NCI-H146 treated with DMSO at 0.1 percent for 48 hours (cell line): ENCODE results near the gene LRRC42.
"Not testable (repeated sequence)": the region's sequence is repeated elsewhere in the genome, so short reads cannot be mapped to it uniquely, and the experiment has no call there.

ENCODE experiments used
- DNase-seq: peaks from one replicate; lab custom pipeline; 2025; ENCODE audit not compliant: unreplicated experiment; lab: John Stamatoyannopoulos, UW

Gene LRRC42

DNA sequence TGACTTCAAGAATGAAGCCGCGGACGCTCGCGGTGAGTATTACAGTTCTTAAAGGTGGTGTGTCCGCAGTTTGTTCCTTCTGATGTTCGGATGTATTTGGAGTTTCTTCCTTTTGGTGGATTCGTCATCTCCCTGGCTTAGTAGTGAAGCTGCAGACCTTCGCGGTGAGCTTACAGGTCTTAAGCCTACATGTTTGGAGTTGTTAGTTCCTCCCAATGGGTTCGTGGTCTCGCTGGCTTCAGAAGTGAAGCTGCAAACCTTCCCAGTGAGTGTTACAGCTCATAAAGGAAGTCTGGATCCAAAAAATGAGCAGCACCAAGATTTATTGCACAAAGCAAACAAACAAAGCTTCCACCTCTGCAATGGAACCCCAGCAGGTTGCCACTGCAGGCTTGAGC, 57.1 kb downstream of the LRRC42 start:
- DNase-seq: no peak

GRCh38 chr1:54003750-54004480, 57.8 kb downstream of the LRRC42 start:
- not testable (repeated sequence) for DNase-seq

GRCh38 chr1:54004481-54005049, 58.4 kb downstream of the LRRC42 start:
- no peak for DNase-seq

- DNase-seq: no peak
Observed at GRCh38 chr1:54006508-54006907, 60.4 kb downstream of the LRRC42 start.

DNA sequence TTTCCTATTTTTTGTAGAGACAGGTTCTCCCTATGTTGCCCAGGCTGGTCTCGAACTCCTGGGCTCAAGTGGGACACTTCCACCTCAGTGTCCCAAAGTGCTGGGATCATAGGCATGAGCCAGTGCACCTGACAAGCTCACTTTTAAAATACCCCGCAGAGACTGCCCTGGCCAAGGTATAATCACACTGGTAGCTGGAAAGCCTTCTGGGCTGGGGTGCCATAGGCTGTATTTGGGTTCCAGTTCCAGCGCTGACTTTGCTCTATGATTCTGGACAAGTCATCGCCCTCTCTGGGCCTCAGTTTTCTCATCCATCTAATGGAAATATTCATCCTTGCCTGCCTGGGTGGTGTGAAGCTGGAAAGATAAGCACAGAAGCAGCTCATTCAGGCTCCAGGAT, 61.5 kb downstream of the LRRC42 start:
- no peak for DNase-seq

GRCh38 chr1:54008876-54009275, 62.7 kb downstream of the LRRC42 start:
- DNase-seq: no peak

GRCh38 chr1:54009406-54009805, 63.3 kb downstream of the LRRC42 start:
- DNase-seq: no peak

DNA sequence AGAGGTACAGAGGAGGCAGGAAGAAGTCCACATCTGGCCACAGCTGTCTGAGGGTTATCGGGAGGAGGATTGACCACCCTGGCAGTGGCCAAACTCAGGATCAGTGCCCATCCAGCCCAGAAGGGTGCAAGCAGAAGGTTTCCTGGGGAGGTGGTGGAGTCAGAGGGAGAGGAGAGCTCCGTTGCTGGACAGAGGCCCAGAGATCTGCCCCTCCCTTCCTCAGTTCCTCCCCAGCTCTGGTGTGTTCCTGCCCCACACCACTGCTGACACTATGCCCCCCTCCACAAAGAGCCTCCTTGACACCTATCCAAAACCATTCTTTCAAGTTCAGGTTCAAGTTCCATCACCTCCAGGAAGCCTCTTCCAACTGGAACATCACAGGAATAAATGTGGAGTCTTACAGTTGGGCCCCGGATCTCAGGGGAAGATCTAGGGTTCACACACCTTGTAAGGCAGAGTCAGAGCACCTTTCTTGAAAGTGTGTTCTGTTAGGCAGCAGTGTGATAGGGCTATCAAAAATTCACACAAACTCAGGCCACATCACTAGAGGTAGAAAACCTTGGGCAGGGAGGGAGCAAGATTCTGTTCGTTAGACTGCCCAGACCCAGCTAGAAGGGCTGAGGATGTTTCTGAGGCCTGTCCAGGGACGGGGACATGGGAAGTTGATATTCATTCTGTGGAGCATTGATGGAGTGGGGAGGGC, 64.4 kb downstream of the LRRC42 start:
- no peak for DNase-seq

GRCh38 chr1:54011316-54012007, 65.3 kb downstream of the LRRC42 start:
- no peak for DNase-seq

DNA sequence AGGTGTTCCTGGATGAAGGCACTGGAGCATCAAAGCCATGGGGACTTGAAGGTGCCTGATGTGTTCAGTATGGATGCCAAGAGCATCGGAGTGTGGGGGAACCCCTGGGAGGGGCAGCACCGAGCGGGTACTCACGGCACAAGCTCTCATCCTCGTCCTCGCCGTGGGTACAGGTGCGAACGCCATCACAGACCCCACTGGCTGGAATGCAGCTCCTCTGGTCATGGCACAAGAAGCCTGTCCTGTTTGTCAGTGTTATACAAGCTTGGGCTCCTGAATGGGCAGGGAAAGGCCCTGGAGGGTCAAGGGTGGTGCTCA, 65.8 kb downstream of the LRRC42 start:
- no peak for DNase-seq

DNA sequence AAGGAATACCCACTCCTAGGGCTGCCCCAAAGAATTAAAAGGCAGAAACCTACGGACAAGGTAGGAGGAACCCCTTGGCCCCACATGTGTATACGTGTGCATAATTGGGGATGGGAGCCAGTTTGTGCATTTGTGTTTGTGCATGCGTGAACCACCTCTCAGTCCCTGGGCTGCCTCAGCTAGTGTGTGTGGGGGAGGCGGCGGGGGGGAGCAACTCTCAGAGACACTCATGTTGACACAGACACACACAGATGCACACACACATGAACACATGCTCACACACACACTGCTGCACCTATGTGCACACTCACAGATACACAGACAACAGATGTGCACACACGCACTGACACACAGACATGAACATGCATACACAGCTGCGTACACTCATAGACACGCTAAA, 66.7 kb downstream of the LRRC42 start:
- no peak for DNase-seq

GRCh38 chr1:54013393-54014008, 67.4 kb downstream of the LRRC42 start:
- DNase-seq: no peak

DNA sequence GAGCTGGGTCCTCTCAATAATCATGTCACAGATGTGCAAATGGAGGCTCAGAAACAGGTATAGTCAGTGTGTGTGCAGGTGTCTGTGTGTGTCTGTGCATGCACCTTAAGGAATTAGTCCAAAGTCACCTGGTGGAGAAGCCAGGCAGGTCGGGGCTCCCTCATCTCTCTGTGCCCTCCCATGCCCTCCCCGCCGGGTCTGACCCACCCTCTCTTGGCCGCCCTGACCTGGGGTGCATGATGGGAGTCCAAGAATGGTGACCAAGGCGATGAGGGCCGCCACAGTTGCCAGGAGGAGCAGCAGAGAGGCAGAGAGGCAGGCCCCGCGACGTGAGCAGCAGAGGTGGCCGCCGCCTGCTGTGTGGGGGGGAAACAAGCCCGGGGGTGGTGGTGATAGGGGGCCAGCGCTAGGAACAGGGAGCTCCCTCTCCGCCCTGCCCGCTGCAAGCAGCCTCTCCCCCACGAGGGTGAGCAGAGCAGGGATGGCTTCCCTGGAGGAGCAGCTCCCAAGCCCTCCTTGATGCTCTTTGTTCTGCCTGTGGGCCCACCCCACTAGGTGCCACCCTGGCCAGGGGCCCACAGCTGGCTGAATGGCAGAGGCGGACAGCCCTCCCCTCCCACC, 68.0 kb downstream of the LRRC42 start:
- no peak for DNase-seq

- DNase-seq: peak; percentile 64
Observed at GRCh38 chr1:54016343-54017282, 70.5 kb downstream of the LRRC42 start.
